ENCODE results near the gene SEC14L1.
"Not testable (repeated sequence)": the region's sequence is repeated elsewhere in the genome, so short reads cannot be mapped to it uniquely, and the experiment has no call there.

Gene SEC14L1

DNA sequence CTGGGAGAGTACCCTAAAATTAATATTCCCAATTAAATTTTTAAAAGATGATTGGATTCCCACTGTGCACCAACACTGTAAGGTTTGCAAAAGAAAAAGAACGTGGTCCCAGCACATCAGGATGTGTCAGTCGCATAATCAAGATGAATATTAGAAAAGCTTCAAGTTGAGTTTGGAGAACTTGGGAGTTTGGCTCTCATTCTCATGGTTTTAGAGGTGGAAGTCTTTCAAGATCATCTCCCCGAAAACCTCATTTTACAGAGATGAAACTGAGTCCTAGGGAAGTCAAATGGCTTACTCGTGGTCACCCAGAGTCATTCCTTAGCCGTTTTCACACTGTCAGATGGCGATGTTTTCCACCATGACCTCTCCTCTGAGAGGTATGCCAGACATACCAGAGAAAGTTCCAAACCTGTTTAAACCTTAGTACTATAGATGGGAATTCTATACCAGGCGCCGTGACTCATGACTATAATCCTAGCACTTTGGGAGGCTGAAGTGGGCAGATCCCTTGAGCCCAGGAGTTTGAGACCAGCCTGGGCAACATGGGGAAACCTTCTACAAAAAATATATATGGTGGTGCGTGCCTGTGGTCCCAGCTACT is 1.2 kb downstream of the SEC14L1 start:
- DNase-seq (ENCODE audit: low read depth) = no peak

DNA sequence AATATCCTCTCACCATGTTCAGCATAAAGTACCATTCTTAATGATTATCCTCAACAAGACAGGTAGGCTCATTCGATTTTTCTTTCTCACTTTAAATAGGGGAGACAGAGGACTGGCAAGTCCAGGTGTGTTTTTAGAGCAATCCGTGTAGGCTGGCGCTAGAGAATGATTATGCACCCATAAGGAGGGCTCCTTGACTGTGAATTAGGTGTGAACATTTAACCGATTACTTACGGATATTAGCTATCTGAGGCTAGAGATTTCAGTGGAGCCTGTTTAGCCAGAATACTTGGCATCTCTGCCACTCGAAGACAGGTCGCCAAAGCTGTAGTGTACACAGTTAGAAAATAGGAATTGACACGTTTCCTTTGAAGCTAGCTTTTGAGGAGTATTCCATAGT is 1.9 kb downstream of the SEC14L1 start:
- no peak for DNase-seq (ENCODE audit: low read depth)

DNA sequence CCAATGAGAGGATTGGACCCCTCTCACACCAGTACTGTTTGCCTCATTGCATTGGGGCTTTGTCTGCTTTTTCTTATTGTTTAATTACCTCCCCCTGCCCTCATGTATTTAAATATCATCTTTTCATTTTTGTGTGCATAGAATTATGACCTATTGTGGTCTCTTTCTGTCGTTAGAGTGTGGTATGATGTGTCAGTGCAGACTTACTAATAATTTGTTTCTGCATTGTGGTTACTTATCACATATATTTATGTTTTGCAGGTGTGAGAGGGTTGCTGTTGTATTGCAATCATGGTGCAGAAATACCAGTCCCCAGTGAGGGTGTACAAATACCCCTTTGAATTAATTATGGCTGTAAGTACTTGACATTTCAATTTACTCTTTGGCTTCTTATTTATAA is 2.5 kb downstream of the SEC14L1 start:
- no peak for DNase-seq (ENCODE audit: low read depth)

DNA sequence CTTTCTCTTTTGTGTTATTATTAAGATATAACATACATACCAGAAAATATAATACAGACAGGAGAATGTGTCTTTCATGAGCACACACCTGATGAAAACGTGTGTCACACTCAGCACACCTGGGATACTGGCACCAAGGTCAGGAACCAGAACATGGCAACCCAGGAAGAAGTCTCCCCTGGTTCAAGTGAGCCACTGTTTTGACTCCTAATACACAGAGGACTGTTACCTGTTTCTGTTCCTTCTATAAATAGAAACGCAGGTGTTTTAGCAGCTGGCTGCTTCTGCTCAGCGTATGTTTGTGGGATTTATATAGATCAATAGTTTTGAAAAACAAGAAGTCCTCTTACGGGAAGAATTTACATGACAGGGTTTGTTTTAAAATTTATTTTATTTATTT is 3.5 kb downstream of the SEC14L1 start:
- DNase-seq (ENCODE audit: low read depth) = no peak

DNA sequence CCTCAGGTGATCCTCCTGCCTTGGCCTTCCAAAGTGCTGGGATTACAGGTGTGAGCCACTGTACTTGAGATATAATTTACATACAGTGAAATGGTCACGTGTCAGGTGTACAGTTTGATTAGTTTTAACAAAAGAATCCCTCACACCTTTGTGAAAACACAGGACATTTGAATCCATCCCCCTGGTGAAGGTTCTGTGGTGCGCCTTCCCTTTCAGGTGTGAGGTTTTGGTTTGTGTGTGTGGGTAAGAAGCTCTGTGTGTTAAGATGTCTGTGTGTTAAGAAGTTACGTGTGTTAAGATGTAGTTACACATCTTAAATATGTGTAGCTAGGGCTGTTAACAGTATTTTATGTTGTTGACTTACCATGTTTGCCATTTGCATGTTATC is 4.4 kb downstream of the SEC14L1 start:
- DNase-seq (ENCODE audit: low read depth) = no peak

DNA sequence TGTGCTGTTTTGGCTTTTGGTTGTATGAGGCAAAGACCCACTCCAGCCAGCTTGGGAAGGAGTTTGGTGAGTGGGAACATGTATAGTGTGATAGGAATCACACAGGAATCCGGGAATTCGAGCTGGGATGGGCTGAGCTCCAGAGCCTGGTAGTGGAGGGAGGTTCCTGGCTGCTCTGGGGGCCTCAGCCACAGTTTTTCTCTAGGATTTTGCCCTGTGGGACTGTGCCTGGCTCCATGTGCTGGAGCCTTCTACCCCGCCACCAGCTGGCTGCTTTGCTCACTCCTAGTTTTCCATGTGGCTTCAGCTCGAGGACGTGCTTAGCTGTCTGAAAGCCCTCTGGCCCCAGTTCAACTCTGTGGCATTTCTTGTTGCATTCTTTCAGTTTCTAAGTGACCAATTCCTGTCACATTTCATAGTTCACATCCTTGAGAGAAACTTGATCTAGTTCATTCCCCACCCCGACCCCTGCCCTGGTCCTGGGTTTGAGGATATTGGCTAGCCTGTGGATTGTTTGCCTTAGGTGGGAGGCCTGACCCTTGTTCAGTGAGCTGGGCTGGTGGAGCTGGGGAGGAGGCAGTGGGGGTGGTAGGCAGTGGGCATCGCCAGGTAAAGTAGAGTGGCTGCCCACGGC is 5.0 kb downstream of the SEC14L1 start:
- peak; percentile 70 for DNase-seq (ENCODE audit: low read depth)

DNA sequence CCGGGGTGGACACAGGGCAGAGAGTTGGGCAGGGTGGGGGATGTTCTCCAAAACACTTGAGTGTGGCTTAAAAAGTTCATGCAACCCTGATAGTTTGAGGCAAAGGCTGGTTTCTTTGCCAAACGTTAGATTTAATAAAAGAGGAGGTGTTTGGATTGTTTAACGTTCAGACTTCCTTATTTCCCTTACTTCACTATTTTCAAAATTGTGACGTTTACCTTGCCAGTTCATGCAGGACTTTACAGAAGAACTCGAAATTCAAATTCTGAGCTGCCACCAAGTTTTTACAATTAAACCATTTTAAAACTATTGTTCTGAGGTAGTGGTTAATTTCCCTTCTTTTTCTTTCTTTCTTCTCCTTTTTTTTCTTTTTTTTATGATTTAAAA is 5.5 kb downstream of the SEC14L1 start:
- no peak for DNase-seq (ENCODE audit: low read depth)

DNA sequence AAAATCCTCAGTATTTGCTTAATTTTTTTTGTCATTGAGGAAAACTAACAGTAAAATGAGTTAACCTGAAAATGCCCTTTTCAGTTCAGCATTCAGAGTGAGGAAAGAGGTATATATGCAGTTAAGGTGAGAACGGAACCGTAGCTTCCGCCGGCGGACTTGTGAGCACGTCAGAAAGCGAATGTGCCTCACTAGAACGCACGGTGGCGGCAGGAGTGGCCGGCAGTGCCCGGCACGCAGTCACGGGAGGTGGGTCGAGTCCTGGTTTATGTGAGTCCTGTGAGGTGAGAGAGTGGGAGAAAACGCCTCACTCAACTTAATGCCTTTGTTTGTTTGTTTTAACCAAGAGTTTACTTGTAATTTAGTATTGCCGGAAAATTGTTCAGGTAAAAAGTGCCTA is 6.1 kb downstream of the SEC14L1 start:
- DNase-seq (ENCODE audit: low read depth) = no peak

DNA sequence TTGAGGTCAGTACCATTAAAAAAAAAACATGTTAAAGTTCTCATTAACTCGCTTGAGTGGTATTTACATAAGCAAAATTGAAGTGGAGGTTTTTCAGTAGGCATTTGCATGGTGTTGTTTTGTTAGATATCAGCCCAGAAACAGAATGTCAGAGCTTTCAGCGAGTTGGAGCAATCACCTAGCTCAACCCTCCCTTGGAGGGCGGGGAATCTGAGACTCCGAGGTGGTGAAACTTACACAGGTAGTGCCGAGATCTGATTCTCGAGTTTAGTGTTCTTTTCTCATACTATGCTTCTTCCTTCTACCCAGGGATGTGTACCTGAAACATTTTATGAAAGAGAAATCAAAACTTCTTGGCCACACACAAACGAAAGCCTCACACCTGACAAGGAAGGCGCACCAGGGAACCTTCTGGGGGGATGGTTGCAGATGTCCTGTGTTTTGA is 6.6 kb downstream of the SEC14L1 start:
- no peak for DNase-seq (ENCODE audit: low read depth)

DNA sequence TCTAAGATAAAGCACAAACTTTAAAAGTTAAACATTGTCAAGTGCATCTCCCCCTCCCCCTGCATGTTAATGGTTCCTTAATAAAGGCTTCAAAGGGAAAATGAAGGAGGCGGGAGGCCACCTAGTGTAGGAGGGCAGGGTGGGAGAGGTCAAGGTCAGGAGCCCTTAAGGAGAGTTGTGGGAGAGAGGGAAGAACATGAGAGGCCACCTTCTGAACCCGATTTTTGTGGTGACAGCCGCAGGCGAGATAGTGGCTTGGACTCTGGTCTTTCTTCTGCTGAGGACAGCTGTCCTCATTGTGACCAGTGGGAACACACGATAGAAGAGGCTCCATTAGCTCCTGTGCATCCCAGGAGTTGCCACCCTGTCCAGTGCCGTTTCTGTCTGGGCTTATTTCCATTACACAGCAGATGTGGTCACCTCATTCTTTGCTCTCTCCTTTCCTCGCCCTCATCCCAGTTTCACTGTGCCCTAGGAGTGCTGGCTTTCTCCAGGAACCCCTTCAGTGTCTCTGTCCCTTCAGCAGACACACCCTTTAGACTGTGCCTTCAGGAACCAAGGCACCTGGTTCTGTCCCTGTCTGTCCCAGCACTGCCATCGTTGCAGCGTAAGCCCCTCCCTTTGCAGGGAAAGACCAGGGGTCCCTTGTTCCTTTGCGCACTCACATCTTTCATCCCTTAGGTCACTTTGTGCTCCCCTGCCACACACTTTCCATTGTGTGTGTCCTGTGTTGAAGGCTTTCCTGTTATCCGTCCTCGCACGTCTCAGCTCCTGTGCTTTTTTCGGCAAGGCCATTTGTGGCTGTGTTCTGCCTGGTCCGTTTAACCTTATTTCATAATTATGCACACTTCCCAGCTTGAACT is 7.5 kb downstream of the SEC14L1 start:
- DNase-seq (ENCODE audit: low read depth) = no peak

DNA sequence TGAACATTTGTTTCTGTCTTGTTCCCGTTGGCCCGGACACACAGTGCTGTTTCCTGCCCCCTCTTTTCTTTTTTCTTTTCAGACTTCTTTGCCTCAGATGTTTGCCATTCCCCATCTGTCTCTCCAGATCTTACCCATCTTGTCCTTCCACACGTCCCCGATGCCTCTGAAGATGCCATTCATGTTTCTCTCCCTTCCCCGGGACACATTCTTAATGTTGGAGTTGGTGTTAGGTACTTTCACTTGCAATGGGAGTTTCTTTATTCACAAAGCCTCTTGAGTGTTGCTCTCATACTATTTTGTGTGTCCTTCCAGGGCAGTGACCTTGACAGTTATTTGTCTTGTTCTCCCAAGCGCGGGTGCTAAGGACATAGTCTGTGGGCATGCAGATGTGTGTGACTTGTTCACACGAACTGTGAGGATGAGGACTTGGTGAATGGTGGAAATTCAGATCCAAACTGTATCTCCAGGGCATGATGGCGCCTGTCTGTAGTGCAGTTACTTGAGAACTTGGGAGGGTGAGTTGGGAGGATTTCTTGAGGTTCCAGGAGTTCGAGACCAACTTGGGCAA is 8.3 kb downstream of the SEC14L1 start:
- DNase-seq (ENCODE audit: low read depth) = no peak

DNA sequence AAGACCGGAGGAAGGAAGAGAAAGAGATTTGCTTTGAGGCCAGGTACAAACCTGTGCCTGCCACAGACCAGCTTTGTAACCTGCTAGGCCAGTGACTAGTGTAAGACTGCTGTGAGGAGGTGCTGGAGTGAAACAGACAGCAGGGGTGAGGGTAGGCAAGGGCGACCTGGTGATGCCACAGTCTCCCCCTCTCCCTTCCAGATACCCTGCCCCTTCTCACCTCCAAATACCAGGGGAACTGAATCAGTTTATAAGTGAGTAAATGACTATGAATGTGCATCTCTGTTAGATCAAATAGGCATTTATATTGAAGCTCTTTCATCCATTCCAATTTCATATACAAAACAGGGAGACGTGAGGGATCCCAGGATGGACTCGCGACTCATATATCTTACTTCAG is 9.4 kb downstream of the SEC14L1 start:
- no peak for DNase-seq (ENCODE audit: low read depth)

DNA sequence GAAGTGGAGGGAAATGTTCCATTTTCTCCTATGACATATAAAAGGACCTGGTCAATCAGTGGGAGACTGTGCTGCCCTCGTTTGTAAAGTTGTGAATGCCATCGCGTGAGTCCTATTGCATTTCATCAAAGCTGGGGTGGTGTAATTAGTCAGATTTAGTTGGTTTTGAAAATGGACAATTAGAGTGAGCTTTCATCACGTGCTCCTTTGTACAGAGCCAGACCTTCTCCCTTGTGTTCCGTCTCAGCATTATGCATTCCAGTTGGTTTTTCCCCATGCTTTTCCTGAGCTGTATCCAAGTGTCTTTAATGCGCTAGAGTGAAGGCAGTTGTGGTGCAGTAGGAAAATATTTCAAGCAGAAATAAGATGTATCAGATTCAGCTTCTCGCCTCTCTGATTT is 10.4 kb downstream of the SEC14L1 start:
- no peak for DNase-seq (ENCODE audit: low read depth)

DNA sequence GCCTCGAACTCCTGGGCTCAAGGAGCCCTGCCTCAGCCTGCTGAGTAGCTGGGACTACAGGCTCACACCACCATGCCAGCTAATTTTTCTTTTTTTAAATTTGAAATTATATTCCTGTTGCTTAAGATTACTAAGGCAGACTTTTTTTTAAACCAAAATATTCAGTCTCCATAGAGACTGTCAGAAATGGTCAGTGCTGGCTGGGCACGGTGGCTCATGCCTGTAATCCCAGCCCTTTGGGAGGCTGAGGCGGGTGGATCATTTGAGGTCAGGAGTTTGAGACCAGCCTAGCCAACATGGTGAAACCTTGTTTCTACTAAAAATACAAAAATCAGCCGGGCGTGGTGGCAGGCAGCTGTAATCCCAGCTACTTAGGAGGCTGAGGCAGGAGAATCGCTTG is 11.3 kb downstream of the SEC14L1 start:
- not testable (repeated sequence) for DNase-seq (ENCODE audit: low read depth)

DNA sequence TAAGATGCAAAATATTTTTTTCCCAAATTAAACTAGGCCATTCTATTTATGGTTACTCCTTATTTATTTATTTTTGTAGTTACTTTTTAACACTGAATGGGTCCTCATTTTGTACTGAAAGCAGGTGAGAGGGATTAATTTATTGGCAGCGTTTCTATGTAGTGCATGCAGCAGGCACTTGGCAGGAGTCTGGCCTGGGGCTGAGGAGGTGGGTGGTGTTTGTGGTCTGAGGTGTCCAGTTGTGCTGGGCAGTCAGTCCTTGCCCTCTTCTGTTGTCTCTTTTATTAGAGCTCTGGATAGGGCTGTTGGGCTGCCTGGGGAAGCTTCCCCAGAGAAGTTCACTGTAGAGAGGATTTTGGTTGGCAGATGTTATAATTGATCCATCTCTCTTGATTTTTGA is 12.7 kb downstream of the SEC14L1 start:
- no peak for DNase-seq (ENCODE audit: low read depth)

DNA sequence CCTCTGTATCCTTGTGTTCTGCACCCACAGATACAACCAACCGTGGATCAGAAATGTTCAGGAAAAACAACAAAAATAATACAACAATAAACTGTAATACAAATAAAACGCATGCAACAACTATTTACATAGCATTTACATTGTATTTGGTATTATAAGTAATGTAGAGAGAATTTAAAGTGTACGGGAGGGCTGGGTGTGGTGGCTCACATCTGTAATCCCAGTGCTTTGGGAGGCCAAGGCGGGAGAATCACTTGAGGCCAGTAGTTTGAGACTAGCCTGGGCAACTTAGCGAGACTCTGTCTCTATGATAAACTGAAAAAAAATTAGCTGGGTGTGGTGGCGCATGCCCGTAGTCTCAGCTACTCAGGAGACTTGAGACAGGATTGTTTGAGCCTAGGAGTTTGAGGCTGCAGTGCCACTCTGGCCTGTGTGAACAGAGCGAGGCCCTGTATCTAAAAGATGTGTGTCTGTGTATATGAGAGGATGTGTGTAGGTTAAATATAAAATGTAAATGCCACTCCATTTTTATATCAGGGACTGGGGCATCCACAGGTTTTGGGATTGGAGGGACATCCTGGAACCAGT is 13.3 kb downstream of the SEC14L1 start:
- no peak for DNase-seq (ENCODE audit: low read depth)

DNA sequence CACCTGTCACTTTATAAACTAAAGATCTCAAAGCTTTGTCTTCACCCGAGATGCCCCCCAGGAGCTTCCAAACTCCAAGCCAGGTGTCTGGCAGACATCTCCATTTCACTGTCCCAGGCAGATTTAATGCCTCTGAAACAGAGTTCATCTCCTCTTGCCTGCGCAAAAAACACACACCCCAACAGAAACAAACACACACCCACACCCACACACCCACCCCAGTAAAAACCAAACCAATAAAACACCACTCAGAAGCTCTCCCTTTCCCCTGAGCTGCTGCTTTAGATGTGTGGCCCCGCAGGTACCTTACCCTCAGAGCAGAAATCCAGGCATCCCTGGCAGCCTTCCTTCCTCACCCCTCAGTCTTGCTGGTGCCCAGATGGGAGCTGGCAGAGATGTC is 14.4 kb downstream of the SEC14L1 start:
- DNase-seq (ENCODE audit: low read depth) = no peak

DNA sequence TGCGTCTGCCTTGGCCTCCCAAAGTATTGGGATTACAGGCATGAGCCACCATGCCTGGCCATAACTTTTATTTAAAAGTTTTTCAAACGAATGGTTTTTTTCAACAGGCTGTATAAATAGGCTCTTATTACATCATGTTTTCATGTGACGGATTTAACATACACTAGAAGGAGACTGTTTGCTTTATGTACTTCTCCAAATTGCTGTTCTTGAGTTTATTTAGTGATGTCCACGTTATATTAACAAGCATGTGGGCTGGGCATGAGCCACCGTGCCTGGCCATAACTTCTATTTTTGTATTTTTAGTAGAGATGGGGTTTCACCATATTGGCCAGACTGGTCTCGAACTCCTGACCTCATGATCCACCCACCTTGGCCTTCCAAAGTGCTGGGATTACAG is 17.0 kb downstream of the SEC14L1 start:
- not testable (repeated sequence) for DNase-seq (ENCODE audit: low read depth)

DNA sequence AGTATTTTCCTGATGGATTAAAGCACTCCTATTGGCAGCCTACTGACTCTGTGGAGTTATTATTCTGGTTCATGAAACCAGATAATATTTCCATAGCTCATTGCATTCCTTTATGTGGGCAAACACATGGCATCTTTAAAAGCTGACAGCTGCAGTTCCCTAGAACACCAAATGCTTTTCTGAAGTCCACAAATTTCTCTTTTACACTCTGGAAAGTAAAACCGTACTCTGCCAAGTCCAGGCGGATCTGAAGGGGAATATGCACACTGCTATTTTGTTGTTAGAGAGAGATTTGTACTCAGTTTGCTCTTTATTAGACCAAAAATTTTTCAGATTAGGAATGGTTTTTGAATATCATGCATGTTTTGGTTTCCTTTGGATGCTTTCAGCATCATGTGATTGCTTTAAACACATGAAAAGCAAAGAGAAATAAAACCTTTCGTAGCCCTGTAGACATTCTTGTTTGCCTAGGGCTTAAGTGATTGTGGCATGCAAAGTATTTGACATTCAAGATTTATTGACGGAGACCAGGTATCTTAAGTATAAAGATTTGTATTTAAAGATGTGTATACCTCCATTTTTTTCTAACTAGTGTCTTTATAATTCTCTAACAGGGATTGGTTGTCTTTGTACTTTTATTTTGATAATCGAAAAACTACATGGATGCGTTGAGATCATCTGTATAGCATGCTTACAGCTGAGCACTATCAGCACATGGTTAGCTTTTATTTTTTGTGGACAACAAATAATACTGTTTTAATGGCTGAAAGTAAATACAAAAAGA is 19.5 kb downstream of the SEC14L1 start:
- no peak for DNase-seq (ENCODE audit: low read depth)

DNA sequence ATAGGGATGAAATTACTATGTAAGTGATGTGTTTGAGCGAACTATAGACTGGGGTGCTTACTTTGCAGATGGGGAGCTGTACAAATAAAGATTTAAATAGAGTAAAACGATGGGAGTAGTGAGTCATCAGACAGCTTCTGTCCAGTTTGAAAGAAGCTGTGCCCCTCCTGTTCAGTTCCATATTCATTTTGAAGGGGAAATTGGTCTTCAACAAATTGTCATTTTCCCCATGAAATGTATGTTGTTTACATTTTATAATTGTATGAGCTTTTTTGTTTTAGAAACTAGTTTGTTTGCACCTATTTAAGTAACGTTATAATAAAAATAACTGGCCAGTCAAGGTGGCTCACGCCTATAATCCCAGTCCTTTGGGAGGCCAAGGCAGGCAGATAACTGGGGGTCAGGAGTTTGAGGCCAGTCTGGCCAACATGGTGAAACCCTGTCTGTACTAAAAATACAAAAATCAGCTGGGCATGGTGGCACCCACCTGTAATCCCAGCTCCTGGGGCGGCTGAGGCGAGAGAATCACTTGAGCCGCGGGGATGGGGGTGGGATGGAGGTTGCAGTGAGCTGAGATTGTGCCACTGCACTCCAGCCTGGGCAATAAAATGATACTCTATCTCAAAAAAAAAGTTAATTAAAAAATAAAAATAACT is 20.2 kb downstream of the SEC14L1 start:
- no peak for DNase-seq (ENCODE audit: low read depth)

DNA sequence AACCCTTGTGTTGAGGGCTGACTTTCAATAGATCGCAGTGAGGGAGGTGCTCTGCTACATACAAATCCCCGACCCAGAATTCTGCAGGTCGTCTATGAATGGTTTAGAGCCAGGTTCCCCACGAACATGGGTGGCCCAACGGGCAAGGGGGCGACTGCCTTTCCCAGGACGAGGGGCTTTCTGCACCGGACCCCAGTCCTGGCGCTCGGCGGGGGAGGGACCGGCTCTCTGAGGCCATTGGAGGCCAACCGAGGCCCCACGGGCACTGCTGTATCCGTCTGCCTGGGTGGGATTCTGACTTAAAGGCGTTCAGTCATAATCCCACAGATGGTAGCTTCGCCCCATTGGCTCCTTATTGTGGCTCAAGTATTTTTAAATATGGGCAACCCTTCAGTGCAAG is 21.2 kb downstream of the SEC14L1 start:
- DNase-seq (ENCODE audit: low read depth) = no peak
